ENCODE results near the gene CDS1.
"Not testable (repeated sequence)": the region's sequence is repeated elsewhere in the genome, so short reads cannot be mapped to it uniquely, and the experiment has no call there.

DNA sequence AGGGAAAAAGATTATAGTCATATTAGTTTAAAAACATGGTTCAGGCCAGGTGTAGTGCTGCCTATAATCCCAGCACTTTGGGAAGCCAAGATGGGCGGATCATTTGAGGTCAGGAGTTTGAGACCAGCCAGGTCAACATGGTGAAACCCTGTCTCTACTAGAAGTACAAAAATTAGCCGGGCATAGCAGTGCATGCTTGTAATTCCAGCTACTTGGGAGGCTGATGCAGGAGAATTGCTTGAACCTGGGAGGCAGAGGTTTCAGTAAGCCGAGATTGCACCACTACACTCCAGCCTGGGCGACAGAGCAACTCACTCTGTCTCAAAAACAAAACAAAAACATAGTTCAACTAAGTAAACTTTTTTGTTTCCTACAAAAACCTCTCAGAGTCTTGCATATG lies 99.7 kb downstream of the CDS1 start:
- TF ChIP-seq POLR2A, CTCF, POLR2AphosphoS5 (IDR thresholded peaks at IDR 0.05): not testable (repeated sequence)

Measured in gastroesophageal sphincter (tissue), 3 donors.